ENCODE measurements around the gene DTNBP1. TPM values are rescaled to one million over a fixed set of nuclear protein-coding genes. Genes with fewer than 3 reads are reported as not detected.

The DTNBP1 gene
- total and polyA plus RNA-seq, 2 of the 13 experiments (the other 11 are each of a cell fraction or from before 2014, with no cell fraction given): 6.6 to 19.1 TPM

DNA sequence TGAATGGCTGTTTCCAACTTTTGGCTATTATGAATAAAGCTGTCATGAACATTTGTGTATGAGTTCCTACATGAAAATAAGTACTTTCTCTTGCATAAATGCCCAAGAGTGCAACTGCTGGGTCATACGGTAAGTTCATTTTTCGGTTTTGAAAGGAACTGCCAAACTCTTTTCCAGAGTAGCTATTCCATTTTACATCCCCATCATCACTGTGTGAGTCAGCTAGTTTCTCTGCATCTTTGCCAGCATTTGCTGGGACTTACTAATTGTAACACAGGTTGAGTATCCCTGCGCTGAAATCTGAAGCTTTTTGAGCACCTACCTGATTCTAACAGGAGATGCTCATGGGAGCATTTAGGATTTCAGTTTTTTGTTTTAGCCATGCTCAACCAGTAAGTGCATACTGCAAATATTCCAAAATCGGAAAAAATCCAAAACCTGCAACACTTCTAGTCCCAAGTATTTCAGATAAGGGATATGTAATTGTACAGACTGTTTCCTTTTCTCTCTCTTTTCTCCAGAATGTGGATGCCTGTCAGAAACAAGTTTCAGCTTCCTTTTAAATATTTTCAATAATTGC, 118.4 kb downstream of the DTNBP1 start:
- H3K4me3 ChIP-seq (replicated peaks in 1 of 3; ENCODE audit: insufficient read depth in 1 of 3, low read depth in 2 of 3, low read length in 3 of 3): no peak overlapping the region
- H3K4me2 ChIP-seq (ENCODE audit: low read depth, low read length): no peak overlapping the region
- WGBS (ENCODE audit: low lambda C conversion rate): 94% methylated on average over 4 of the region's 4 CpGs
- in situ Hi-C loops (cut with HindIII; ENCODE audit: extremely low pct_ligation_motif_present, low pct_unique_long_range_greater_than_20kb): no loop called here
- no peaks in the 10 kb centered on the region for H3K79me2 ChIP-seq (ENCODE audit: insufficient read depth, low read length)
- CTCF ChIA-PET (ENCODE audit: low intra/inter-chr PET ratio, low total read pairs): no interaction called here
- H3K36me3 ChIP-seq (replicated peaks in 1 of 2; ENCODE audit: control insufficient read depth in 1 of 2, insufficient read depth in 2 of 2, low read length in 2 of 2): no peaks in the 10 kb centered on the region
- no peaks in the 10 kb centered on the region for H3K9me3 ChIP-seq (ENCODE audit: low read length)
- no TSS peak for BruUV-seq (replicated peaks)
- no peaks in the 10 kb centered on the region for H3K4me1 ChIP-seq (ENCODE audit: insufficient read depth, low read length)
- TF ChIP-seq TAF15 (IDR thresholded peaks at IDR 0.05; ENCODE audit: low read depth, low read length, poor library complexity, severe bottlenecking) (no peak), DR1 (CRISPR knock-in tag; IDR thresholded peaks at IDR 0.05) (no peak), ZNF629 (CRISPR knock-in tag; conservative IDR thresholded peaks at IDR 0.05) (no peak), ZNF337 (CRISPR knock-in tag; IDR thresholded peaks at IDR 0.05; ENCODE audit: borderline replicate concordance, low read depth) (no peak), IRF2 (CRISPR knock-in tag; IDR thresholded peaks at IDR 0.05) (no peak), CCDC6 (CRISPR knock-in tag; IDR thresholded peaks at IDR 0.05) (no peak), HNRNPUL1 (IDR thresholded peaks at IDR 0.05; ENCODE audit: low read depth, low read length) (no peak), MIER2 (CRISPR knock-in tag; IDR thresholded peaks at IDR 0.05) (no peak), KLF12 (CRISPR knock-in tag; IDR thresholded peaks at IDR 0.05; ENCODE audit: borderline replicate concordance) (no peak), POLR2G (IDR thresholded peaks at IDR 0.05; ENCODE audit: low read depth, low read length) (no peak)
- TF ChIP-seq, protein P1, sequence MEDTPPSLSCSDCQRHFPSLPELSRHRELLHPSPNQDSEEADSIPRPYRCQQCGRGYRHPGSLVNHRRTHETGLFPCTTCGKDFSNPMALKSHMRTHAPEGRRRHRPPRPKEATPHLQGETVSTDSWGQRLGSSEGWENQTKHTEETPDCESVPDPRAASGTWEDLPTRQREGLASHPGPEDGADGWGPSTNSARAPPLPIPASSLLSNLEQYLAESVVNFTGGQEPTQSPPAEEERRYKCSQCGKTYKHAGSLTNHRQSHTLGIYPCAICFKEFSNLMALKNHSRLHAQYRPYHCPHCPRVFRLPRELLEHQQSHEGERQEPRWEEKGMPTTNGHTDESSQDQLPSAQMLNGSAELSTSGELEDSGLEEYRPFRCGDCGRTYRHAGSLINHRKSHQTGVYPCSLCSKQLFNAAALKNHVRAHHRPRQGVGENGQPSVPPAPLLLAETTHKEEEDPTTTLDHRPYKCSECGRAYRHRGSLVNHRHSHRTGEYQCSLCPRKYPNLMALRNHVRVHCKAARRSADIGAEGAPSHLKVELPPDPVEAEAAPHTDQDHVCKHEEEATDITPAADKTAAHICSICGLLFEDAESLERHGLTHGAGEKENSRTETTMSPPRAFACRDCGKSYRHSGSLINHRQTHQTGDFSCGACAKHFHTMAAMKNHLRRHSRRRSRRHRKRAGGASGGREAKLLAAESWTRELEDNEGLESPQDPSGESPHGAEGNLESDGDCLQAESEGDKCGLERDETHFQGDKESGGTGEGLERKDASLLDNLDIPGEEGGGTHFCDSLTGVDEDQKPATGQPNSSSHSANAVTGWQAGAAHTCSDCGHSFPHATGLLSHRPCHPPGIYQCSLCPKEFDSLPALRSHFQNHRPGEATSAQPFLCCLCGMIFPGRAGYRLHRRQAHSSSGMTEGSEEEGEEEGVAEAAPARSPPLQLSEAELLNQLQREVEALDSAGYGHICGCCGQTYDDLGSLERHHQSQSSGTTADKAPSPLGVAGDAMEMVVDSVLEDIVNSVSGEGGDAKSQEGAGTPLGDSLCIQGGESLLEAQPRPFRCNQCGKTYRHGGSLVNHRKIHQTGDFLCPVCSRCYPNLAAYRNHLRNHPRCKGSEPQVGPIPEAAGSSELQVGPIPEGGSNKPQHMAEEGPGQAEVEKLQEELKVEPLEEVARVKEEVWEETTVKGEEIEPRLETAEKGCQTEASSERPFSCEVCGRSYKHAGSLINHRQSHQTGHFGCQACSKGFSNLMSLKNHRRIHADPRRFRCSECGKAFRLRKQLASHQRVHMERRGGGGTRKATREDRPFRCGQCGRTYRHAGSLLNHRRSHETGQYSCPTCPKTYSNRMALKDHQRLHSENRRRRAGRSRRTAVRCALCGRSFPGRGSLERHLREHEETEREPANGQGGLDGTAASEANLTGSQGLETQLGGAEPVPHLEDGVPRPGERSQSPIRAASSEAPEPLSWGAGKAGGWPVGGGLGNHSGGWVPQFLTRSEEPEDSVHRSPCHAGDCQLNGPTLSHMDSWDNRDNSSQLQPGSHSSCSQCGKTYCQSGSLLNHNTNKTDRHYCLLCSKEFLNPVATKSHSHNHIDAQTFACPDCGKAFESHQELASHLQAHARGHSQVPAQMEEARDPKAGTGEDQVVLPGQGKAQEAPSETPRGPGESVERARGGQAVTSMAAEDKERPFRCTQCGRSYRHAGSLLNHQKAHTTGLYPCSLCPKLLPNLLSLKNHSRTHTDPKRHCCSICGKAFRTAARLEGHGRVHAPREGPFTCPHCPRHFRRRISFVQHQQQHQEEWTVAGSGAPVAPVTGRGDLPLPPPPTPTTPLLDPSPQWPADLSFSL (CRISPR knock-in tag; IDR thresholded peaks at IDR 0.05): no peak
- TF ChIP-seq, protein P2, sequence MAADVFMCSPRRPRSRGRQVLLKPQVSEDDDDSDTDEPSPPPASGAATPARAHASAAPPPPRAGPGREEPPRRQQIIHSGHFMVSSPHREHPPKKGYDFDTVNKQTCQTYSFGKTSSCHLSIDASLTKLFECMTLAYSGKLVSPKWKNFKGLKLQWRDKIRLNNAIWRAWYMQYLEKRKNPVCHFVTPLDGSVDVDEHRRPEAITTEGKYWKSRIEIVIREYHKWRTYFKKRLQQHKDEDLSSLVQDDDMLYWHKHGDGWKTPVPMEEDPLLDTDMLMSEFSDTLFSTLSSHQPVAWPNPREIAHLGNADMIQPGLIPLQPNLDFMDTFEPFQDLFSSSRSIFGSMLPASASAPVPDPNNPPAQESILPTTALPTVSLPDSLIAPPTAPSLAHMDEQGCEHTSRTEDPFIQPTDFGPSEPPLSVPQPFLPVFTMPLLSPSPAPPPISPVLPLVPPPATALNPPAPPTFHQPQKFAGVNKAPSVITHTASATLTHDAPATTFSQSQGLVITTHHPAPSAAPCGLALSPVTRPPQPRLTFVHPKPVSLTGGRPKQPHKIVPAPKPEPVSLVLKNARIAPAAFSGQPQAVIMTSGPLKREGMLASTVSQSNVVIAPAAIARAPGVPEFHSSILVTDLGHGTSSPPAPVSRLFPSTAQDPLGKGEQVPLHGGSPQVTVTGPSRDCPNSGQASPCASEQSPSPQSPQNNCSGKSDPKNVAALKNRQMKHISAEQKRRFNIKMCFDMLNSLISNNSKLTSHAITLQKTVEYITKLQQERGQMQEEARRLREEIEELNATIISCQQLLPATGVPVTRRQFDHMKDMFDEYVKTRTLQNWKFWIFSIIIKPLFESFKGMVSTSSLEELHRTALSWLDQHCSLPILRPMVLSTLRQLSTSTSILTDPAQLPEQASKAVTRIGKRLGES (CRISPR knock-in tag; IDR thresholded peaks at IDR 0.05; ENCODE audit: borderline replicate concordance): no peak
- no peak for DNase-seq (ENCODE audit: low spot score)
- no peak overlapping the region for H3K27ac ChIP-seq (ENCODE audit: extremely low read length, insufficient read depth, low read length)
- POLR2A ChIA-PET: no interaction called here
- no peak overlapping the region for H2AFZ ChIP-seq (ENCODE audit: low read length)
- H3K27me3 ChIP-seq (ENCODE audit: control insufficient read depth in 1 of 2, insufficient read depth in 2 of 2, low read length in 2 of 2): no peaks in the 10 kb centered on the region
- no peak for ATAC-seq
- H4K20me1 ChIP-seq (ENCODE audit: insufficient read depth, low read length): no peaks in the 10 kb centered on the region
- FAIRE-seq: no peak
- H3K9ac ChIP-seq (ENCODE audit: insufficient read depth, low read depth, low read length): no peak overlapping the region
- intact Hi-C loops (cut with micrococcal nuclease; ENCODE audit: unreplicated experiment): no loop called here

Data from HepG2 (cell line).